HCT116 (cell line): ENCODE measurements around the gene RPUSD3. TPM values are rescaled to one million over a fixed set of nuclear protein-coding genes. Genes with fewer than 3 reads are reported as not detected.

Experiments
- ATAC-seq: fragments of 200-7000 bp; cut with Tn5 transposase; 2 replicates; pipeline ENCODE4 v1.9.1; 2020; ENCODE audit warnings: mild to moderate bottlenecking, moderate library complexity
- BruUV-seq: library from RNA; stranded (reverse); fragments of 400-500 nt; replicated peaks from 2 replicates; lab custom pipeline; 2021; lab: Mats Ljungman, UMichigan
- CTCF ChIA-PET: fragments of 300-600 bp; sonication (Branson Sonifier 250); formaldehyde crosslinking; loops from one replicate; lab custom pipeline; 2021; ENCODE audit warnings: antibody characterized with exemption; lab: Charles Lee
- POLR2A ChIA-PET: fragments of 300-600, 350-600 bp; sonication (Branson Sonifier 250); formaldehyde crosslinking; loops from one replicate; lab custom pipeline; 2021; ENCODE audit warnings: antibody characterized with exemption; lab: Charles Lee
- RAD21 ChIA-PET, 2 experiments: fragments of 300-600 bp; sonication (Branson Sonifier 250); formaldehyde crosslinking; loops; one replicate each; lab custom pipeline; 2023; ENCODE audit warnings: low total read pairs in 2 of 2; ENCODE audit not compliant: uncharacterized antibody in 2 of 2, unreplicated experiment in 2 of 2, low non-redundant PET in 1 of 2; lab: Charles Lee
- DNase-seq: peaks from one replicate; pipeline ENCODE4 v3.0.0-alpha.2; 2010; ENCODE audit warnings: low read depth, low spot score
- H2AFZ ChIP-seq: fragments of 200-600 bp; shearing (Covaris generic), sonication (generic); 2 replicates; pipeline ENCODE4 v1.6.1; 2017; ENCODE audit warnings: low read depth, mixed run types, mixed read lengths, antibody characterized with exemption, low read length; ENCODE audit not compliant: poor library complexity, severe bottlenecking
- H3K27ac ChIP-seq: 2 replicates; pipeline ENCODE4 v1.5.1; 2012; ENCODE audit warnings: low read depth, low read length
- H3K27me3 ChIP-seq: fragments of 200-600 bp; sonication (generic); 2 replicates; pipeline ENCODE4 v1.6.1; 2016; ENCODE audit warnings: mixed run types, low read length, mixed read lengths; ENCODE audit not compliant: insufficient read depth
- H3K36me3 ChIP-seq, 2 experiments: fragments of 200-500 bp in 1 of 2; fragments of 200-600 bp in 1 of 2; sonication (Bioruptor generic) in 1 of 2; sonication (generic) in 1 of 2; 2 replicates each; pipeline versions ENCODE4 v1.5.1 to v1.6.1; 2014 to 2016; ENCODE audit warnings: low read length in 2 of 2, inconsistent platforms in 1 of 2, mixed read lengths in 1 of 2, mixed run types in 1 of 2; ENCODE audit not compliant: insufficient read depth in 2 of 2, control insufficient read depth in 1 of 2
- H3K4me1 ChIP-seq, 2 experiments: fragments of 200-600 bp in 1 of 2; sonication (generic) in 1 of 2; 2 replicates each; pipeline versions ENCODE4 v1.5.1 to v1.6.1; 2012 to 2017; ENCODE audit warnings: low read length in 2 of 2, inconsistent platforms in 1 of 2, mild to moderate bottlenecking in 1 of 2, mixed read lengths in 1 of 2, mixed run types in 1 of 2, moderate library complexity in 1 of 2; ENCODE audit not compliant: insufficient read depth in 2 of 2, control insufficient read depth in 1 of 2
- H3K4me2 ChIP-seq: fragments of 200-600 bp; sonication (generic); 2 replicates; pipeline ENCODE4 v1.6.1; 2017; ENCODE audit warnings: mixed run types, low read length, mixed read lengths
- H3K4me3 ChIP-seq, 2 experiments: fragments of 200-600 bp in 1 of 2; sonication (generic) in 1 of 2; replicated peaks in 1 of 2; 2 replicates each; pipeline ENCODE4 v1.5.1; 2011 to 2016; ENCODE audit warnings: low read length in 2 of 2, control low read depth in 1 of 2, low read depth in 1 of 2, mild to moderate bottlenecking in 1 of 2, mixed read lengths in 1 of 2, mixed run types in 1 of 2
- H3K79me2 ChIP-seq: fragments of 200-600 bp; sonication (generic); 2 replicates; pipeline ENCODE4 v1.6.1; 2017; ENCODE audit warnings: mild to moderate bottlenecking, mixed run types, low read length, moderate library complexity, mixed read lengths; ENCODE audit not compliant: insufficient read depth
- H3K9ac ChIP-seq: fragments of 200-600 bp; sonication (generic); 2 replicates; pipeline ENCODE4 v1.6.1; 2016; ENCODE audit warnings: low read length, mixed read lengths
- H3K9me2 ChIP-seq: fragments of 200-600 bp; sonication (generic), shearing (Covaris generic); 2 replicates; pipeline ENCODE4 v1.6.1; 2017; ENCODE audit warnings: mixed run types, mild to moderate bottlenecking, moderate library complexity; ENCODE audit not compliant: insufficient read depth
- H3K9me3 ChIP-seq, 2 experiments: fragments of 200-500 bp in 1 of 2; fragments of 200-600 bp in 1 of 2; sonication (Bioruptor generic) in 1 of 2; sonication (generic) in 1 of 2; 2 replicates each; pipeline ENCODE4 v1.6.1; 2014 to 2017; ENCODE audit warnings: low read length in 2 of 2, mixed read lengths in 2 of 2, inconsistent platforms in 1 of 2, low read depth in 1 of 2, mild to moderate bottlenecking in 1 of 2, mixed run types in 1 of 2, moderate library complexity in 1 of 2; ENCODE audit not compliant: control insufficient read depth in 1 of 2, insufficient read depth in 1 of 2
- H4K20me1 ChIP-seq: fragments of 200-600 bp; sonication (generic), shearing (Covaris generic); 2 replicates; pipeline ENCODE4 v1.6.1; 2017; ENCODE audit warnings: mixed run types, mild to moderate bottlenecking, moderate library complexity; ENCODE audit not compliant: insufficient read depth
- ATF3 ChIP-seq: IDR thresholded peaks from 2 replicates; pipeline ENCODE4 v1.6.1; 2012
- CBX3 ChIP-seq: IDR thresholded peaks from 2 replicates; pipeline ENCODE4 v1.6.1; 2012; ENCODE audit warnings: low read depth
- CEBPB ChIP-seq: IDR thresholded peaks from 2 replicates; pipeline ENCODE4 v1.6.1; 2012; ENCODE audit warnings: low read depth
- ELF1 ChIP-seq: IDR thresholded peaks from 2 replicates; pipeline ENCODE4 v1.6.1; 2012; ENCODE audit warnings: low read depth, borderline replicate concordance
- EZH2 ChIP-seq: fragments of 200-600 bp; sonication (generic); IDR thresholded peaks from 2 replicates; pipeline ENCODE4 v1.6.1; 2017; ENCODE audit warnings: antibody characterized with exemption, mixed run types
- FOSL1 ChIP-seq: IDR thresholded peaks from 2 replicates; pipeline ENCODE4 v1.6.1; 2012; ENCODE audit warnings: low read depth
- POLR2A ChIP-seq: IDR thresholded peaks from 2 replicates; pipeline ENCODE4 v1.7.0; 2011; ENCODE audit warnings: borderline replicate concordance; ENCODE audit not compliant: insufficient read depth, insufficient read length; ENCODE audit errors: extremely low read depth
- POLR2AphosphoS5 ChIP-seq: IDR thresholded peaks from 2 replicates; pipeline ENCODE4 v1.6.1; 2011; ENCODE audit warnings: mild to moderate bottlenecking, low read depth, low read length, moderate library complexity
- SP1 ChIP-seq: IDR thresholded peaks from 2 replicates; pipeline ENCODE4 v1.6.1; 2012; ENCODE audit warnings: low read depth
- SRF ChIP-seq: IDR thresholded peaks from 2 replicates; pipeline ENCODE4 v1.6.1; 2012; ENCODE audit warnings: low read depth
- ZFX ChIP-seq: fragments of 450-650 bp; IDR thresholded peaks from 2 replicates; pipeline ENCODE4 v1.6.1; 2017
- ZNF274 ChIP-seq: fragments of 200-500 bp; sonication (Bioruptor generic); IDR thresholded peaks from 2 replicates; pipeline ENCODE4 v1.6.1; 2014; ENCODE audit warnings: mild to moderate bottlenecking, low read depth, low read length, inconsistent platforms
- intact Hi-C: fragments of 100-400 bp; cut with micrococcal nuclease; formaldehyde crosslinking; loops from 2 replicates; pipeline ENCODE4 v1.10.0; 2022
- total RNA-seq: library from RNA; stranded (reverse); gene quantifications from one replicate; pipeline ENCODE4 v1.2.1, GENCODE V29; 2021; ENCODE audit not compliant: unreplicated experiment

Gene RPUSD3
- total RNA-seq, 1 experiment from 2014 or later: 58.0 TPM

- TF ChIP-seq ZNF274: no peak
- peak; percentile 84 for TF ChIP-seq ZFX
- TF ChIP-seq CBX3: peak; percentile 23; the same call in 1 of the 2 replicates
- no peak for TF ChIP-seq SP1
- TF ChIP-seq POLR2A: peak; percentile 75
- TF ChIP-seq POLR2AphosphoS5: peak; percentile 95
- TF ChIP-seq FOSL1: no peak
- no peak for TF ChIP-seq SRF
- no peak; the same call in 1 of the 2 replicates for TF ChIP-seq ELF1
- TF ChIP-seq ATF3: no peak
- TF ChIP-seq CEBPB: no peak
Observed at GRCh38 chr3:9890249-9891071, 46.7 kb upstream of the RPUSD3 start, which contains the start of gene JAGN1 (continued).

- H3K9me2 ChIP-seq: no peaks in the 10 kb centered on the region
- ChIA-PET CTCF (no interaction called here), RAD21 (no interaction called here), POLR2A (no interaction called here)
- DNase-seq: no peak
- TF ChIP-seq EZH2: no peak
- BruUV-seq: no TSS peak
- H3K36me3 ChIP-seq: peaks cover 11 to 17% of the 10 kb centered on the region in 2 experiments; a peak in 3 of 4 replicates
- H3K27ac ChIP-seq: no peak overlapping the region
- peaks cover 11 to 38% of the 10 kb centered on the region in 2 experiments for H3K4me1 ChIP-seq
- H2AFZ ChIP-seq: no peak overlapping the region
- no peaks in the 10 kb centered on the region for H3K27me3 ChIP-seq
- peak overlapping the region; percentile 96; the same call in 1 of the 2 replicates for H3K4me2 ChIP-seq
- ATAC-seq: no peak
- intact Hi-C loops: no loop called here
- no peak overlapping the region for H3K4me3 ChIP-seq
- H3K9me3 ChIP-seq: no peaks in the 10 kb centered on the region
- no peak overlapping the region for H3K9ac ChIP-seq
- no peaks in the 10 kb centered on the region for H4K20me1 ChIP-seq
- H3K79me2 ChIP-seq: peaks cover 36% of the 10 kb centered on the region
Observed at GRCh38 chr3:9889405-9889804, 45.6 kb upstream of the RPUSD3 start.
